Measurements from ENCODE around the gene CCR5AS.

Gene CCR5AS

GRCh38 chr3:46449755-46450552 is 43.1 kb upstream of the CCR5AS start:
- Histone ChIP-seq H3K4me1 (ENCODE audit: control insufficient read depth in 1 of 2, insufficient read depth in 2 of 2, low read length in 2 of 2) (peaks cover 12% of the 10 kb centered on the region in 2 donors), H3K4me2 (replicated peaks; ENCODE audit: extremely low read depth, low read length, poor library complexity, severe bottlenecking) (no peak overlapping the region), H3K9me3 (replicated peaks in 1 of 2; ENCODE audit: control insufficient read depth in 1 of 2, insufficient read depth in 1 of 2, low read length in 2 of 2) (no peaks in the 10 kb centered on the region), H3K27ac (ENCODE audit: low read depth in 1 of 2, low read length in 2 of 2) (no peak overlapping the region), H3K9ac (ENCODE audit: insufficient read depth, low read length, poor library complexity, severe bottlenecking) (no peak overlapping the region), H3K36me3 (replicated peaks in 1 of 2; ENCODE audit: control insufficient read depth in 1 of 2, insufficient read depth in 2 of 2, low read length in 2 of 2) (no peaks in the 10 kb centered on the region), H3K27me3 (ENCODE audit: control insufficient read depth in 2 of 2, insufficient read depth in 2 of 2, low read length in 2 of 2) (no peaks in the 10 kb centered on the region), H3K4me3 (replicated peaks in 1 of 3; ENCODE audit: low read depth in 2 of 3, low read length in 3 of 3) (no peak overlapping the region), H3K79me2 (ENCODE audit: insufficient read depth, low read length) (no peaks in the 10 kb centered on the region), H2AFZ (ENCODE audit: insufficient read depth, low read depth, low read length, poor library complexity, severe bottlenecking) (no peak overlapping the region), H4K20me1 (ENCODE audit: insufficient read depth, low read length) (no peaks in the 10 kb centered on the region)
- peak in 1 of 3 donors; percentile 8 for DNase-seq
- TF ChIP-seq, protein P1, sequence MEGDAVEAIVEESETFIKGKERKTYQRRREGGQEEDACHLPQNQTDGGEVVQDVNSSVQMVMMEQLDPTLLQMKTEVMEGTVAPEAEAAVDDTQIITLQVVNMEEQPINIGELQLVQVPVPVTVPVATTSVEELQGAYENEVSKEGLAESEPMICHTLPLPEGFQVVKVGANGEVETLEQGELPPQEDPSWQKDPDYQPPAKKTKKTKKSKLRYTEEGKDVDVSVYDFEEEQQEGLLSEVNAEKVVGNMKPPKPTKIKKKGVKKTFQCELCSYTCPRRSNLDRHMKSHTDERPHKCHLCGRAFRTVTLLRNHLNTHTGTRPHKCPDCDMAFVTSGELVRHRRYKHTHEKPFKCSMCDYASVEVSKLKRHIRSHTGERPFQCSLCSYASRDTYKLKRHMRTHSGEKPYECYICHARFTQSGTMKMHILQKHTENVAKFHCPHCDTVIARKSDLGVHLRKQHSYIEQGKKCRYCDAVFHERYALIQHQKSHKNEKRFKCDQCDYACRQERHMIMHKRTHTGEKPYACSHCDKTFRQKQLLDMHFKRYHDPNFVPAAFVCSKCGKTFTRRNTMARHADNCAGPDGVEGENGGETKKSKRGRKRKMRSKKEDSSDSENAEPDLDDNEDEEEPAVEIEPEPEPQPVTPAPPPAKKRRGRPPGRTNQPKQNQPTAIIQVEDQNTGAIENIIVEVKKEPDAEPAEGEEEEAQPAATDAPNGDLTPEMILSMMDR (IDR thresholded peaks at IDR 0.05), result peak; percentile 86
- no peaks in the 10 kb centered on the region for H3K36me3 Mint-ChIP-seq
- peaks cover 17% of the 10 kb centered on the region for H3K4me1 Mint-ChIP-seq
- 89% methylated on average over 11 of the region's 14 CpGs for WGBS (ENCODE audit: insufficient coverage)
- intact Hi-C loops (cut with micrococcal nuclease), result loop anchor here in 1 of 2 donors (10.0 kb wide), 1 partner anchor 515 kb away; no protein-coding TSS in a partner anchor
- H3K9me3 Mint-ChIP-seq, result no peaks in the 10 kb centered on the region
- peaks cover 0 to 12% (median 3%) of the 10 kb centered on the region in 3 donors for H3K27me3 Mint-ChIP-seq (ENCODE audit: low read depth in 3 of 3)
- H3K27ac Mint-ChIP-seq, result no peak overlapping the region
- no peak overlapping the region for H3K4me3 Mint-ChIP-seq

GRCh38 chr3:46448721-46449120 is 41.9 kb upstream of the CCR5AS start:
- Histone ChIP-seq H3K4me3 (replicated peaks in 1 of 3; ENCODE audit: low read depth in 2 of 3, low read length in 3 of 3) (no peak overlapping the region), H3K27me3 (ENCODE audit: control insufficient read depth in 2 of 2, insufficient read depth in 2 of 2, low read length in 2 of 2) (no peaks in the 10 kb centered on the region), H3K27ac (ENCODE audit: low read depth in 1 of 2, low read length in 2 of 2) (no peak overlapping the region), H4K20me1 (ENCODE audit: insufficient read depth, low read length) (no peaks in the 10 kb centered on the region), H3K4me2 (replicated peaks; ENCODE audit: extremely low read depth, low read length, poor library complexity, severe bottlenecking) (no peak overlapping the region), H3K36me3 (replicated peaks in 1 of 2; ENCODE audit: control insufficient read depth in 1 of 2, insufficient read depth in 2 of 2, low read length in 2 of 2) (no peaks in the 10 kb centered on the region), H3K9ac (ENCODE audit: insufficient read depth, low read length, poor library complexity, severe bottlenecking) (no peak overlapping the region), H3K4me1 (ENCODE audit: control insufficient read depth in 1 of 2, insufficient read depth in 2 of 2, low read length in 2 of 2) (peaks cover 12% of the 10 kb centered on the region in 2 donors), H2AFZ (ENCODE audit: insufficient read depth, low read depth, low read length, poor library complexity, severe bottlenecking) (no peak overlapping the region), H3K9me3 (replicated peaks in 1 of 2; ENCODE audit: control insufficient read depth in 1 of 2, insufficient read depth in 1 of 2, low read length in 2 of 2) (no peaks in the 10 kb centered on the region), H3K79me2 (ENCODE audit: insufficient read depth, low read length) (no peaks in the 10 kb centered on the region)
- Mint-ChIP-seq H3K36me3 (no peaks in the 10 kb centered on the region), H3K9me3 (no peaks in the 10 kb centered on the region), H3K4me3 (no peak overlapping the region), H3K27ac (peak overlapping the region in 1 of 7 donors; percentile 55), H3K27me3 (ENCODE audit: low read depth in 3 of 3) (peaks cover 0 to 11% (median 5%) of the 10 kb centered on the region in 3 donors), H3K4me1 (peaks cover 17% of the 10 kb centered on the region)
- DNase-seq, result no peak
- TF ChIP-seq, protein P1 (IDR thresholded peaks at IDR 0.05), result no peak
- intact Hi-C loops (cut with micrococcal nuclease), result loop anchor here in 1 of 2 donors (10.0 kb wide), 1 partner anchor 514 kb away; no protein-coding TSS in a partner anchor
- 91% methylated on average over 17 of the region's 17 CpGs for WGBS (ENCODE audit: insufficient coverage)

Measured in CD14-positive monocyte (primary cell).